Gastroesophageal sphincter (tissue), 4 donors: ENCODE data around the gene UGT1A3. TPM values are rescaled to one million over a fixed set of nuclear protein-coding genes. Genes with fewer than 3 reads are reported as not detected.

ENCODE experiments used
- ATAC-seq: fragments of 150-250 bp; one replicate; pipeline ENCODE4 v1.9.1; 2016; ENCODE audit warnings: mild to moderate bottlenecking, moderate library complexity
- H3K27ac ChIP-seq, 4 donors: fragments of 200-600 bp; sonication (generic) in 3 of 4; 1 replicate in 3 of 4; 2 replicates in 1 of 4; pipeline ENCODE4 v1.5.1; 2016 to 2019
- H3K27me3 ChIP-seq: fragments of 200-600 bp; sonication (generic); one replicate; pipeline ENCODE4 v1.5.1; 2019
- H3K36me3 ChIP-seq, 2 donors: fragments of 200-600 bp; sonication (generic); one replicate each; pipeline ENCODE4 v1.5.1; 2019; ENCODE audit warnings: control low read depth in 1 of 2
- H3K4me1 ChIP-seq, 3 donors: fragments of 200-600 bp; sonication (generic); 1 replicate in 2 of 3; 2 replicates in 1 of 3; pipeline ENCODE4 v1.5.1; 2016 to 2019; ENCODE audit warnings: control low read depth in 2 of 3
- H3K4me3 ChIP-seq, 2 donors: fragments of 200-600 bp; sonication (generic); one replicate each; pipeline ENCODE4 v1.5.1; 2019; ENCODE audit warnings: mild to moderate bottlenecking in 1 of 2, moderate library complexity in 1 of 2
- H3K9me3 ChIP-seq, 3 donors: fragments of 200-600 bp; sonication (generic); one replicate each; pipeline ENCODE4 v1.5.1; 2017 to 2019; ENCODE audit warnings: control low read depth in 2 of 3
- EP300 ChIP-seq: sonication (generic); formaldehyde crosslinking; IDR thresholded peaks from one replicate; pipeline ENCODE4 v1.6.1; 2017; ENCODE audit warnings: antibody characterized with exemption, mild to moderate bottlenecking
- POLR2A ChIP-seq, 2 donors: fragments of 450-650 bp; IDR thresholded peaks; one replicate each; pipeline ENCODE4 v1.6.1; 2017; ENCODE audit warnings: antibody characterized with exemption in 2 of 2, mild to moderate bottlenecking in 2 of 2, moderate library complexity in 1 of 2
- POLR2AphosphoS5 ChIP-seq: sonication (generic); formaldehyde crosslinking; IDR thresholded peaks from one replicate; pipeline ENCODE4 v1.6.1; 2017; ENCODE audit warnings: antibody characterized with exemption
- WGBS, 2 donors: methylation state at CpG; one replicate each; pipeline ENCODE4 v1.1.5; 2018; ENCODE audit warnings: low coverage in 1 of 2; 5-methylcytosine and 5-hydroxymethylcytosine counted together
- total RNA-seq, 4 donors: library from RNA; depleted of rRNA; stranded (reverse); fragments of >200 nt; gene quantifications; one replicate each; pipeline ENCODE4 v1.1.0, GENCODE V29; 2016
- TF ChIP-seq, protein P1 (sequence below), 4 experiments: fragments of 200-600 bp in 2 of 4; fragments of 450-650 bp in 2 of 4; sonication (generic) in 1 of 4; IDR thresholded peaks; one replicate each; pipeline ENCODE4 v1.5.1; 2017 to 2019; ENCODE audit warnings: antibody characterized with exemption in 4 of 4, mild to moderate bottlenecking in 2 of 4, moderate library complexity in 2 of 4

The UGT1A3 gene
- total RNA-seq, 4 donors from 2014 or later = not detected

GRCh38 chr2:233766416-233766815 lies 37.6 kb downstream of the UGT1A3 start:
- TF ChIP-seq, protein P1, sequence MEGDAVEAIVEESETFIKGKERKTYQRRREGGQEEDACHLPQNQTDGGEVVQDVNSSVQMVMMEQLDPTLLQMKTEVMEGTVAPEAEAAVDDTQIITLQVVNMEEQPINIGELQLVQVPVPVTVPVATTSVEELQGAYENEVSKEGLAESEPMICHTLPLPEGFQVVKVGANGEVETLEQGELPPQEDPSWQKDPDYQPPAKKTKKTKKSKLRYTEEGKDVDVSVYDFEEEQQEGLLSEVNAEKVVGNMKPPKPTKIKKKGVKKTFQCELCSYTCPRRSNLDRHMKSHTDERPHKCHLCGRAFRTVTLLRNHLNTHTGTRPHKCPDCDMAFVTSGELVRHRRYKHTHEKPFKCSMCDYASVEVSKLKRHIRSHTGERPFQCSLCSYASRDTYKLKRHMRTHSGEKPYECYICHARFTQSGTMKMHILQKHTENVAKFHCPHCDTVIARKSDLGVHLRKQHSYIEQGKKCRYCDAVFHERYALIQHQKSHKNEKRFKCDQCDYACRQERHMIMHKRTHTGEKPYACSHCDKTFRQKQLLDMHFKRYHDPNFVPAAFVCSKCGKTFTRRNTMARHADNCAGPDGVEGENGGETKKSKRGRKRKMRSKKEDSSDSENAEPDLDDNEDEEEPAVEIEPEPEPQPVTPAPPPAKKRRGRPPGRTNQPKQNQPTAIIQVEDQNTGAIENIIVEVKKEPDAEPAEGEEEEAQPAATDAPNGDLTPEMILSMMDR (IDR thresholded peaks at IDR 0.05) = no peak
- TF ChIP-seq EP300 (no peak), POLR2A (IDR thresholded peaks at IDR 0.05) (no peak)
- Histone ChIP-seq H3K4me3 (no peak overlapping the region), H3K27ac (no peak overlapping the region), H3K27me3 (peaks cover 22% of the 10 kb centered on the region), H3K4me1 (no peaks in the 10 kb centered on the region), H3K36me3 (no peaks in the 10 kb centered on the region), H3K9me3 (no peaks in the 10 kb centered on the region)
- 35% methylated on average over 2 of the region's 4 CpGs; no CpG with 5 or more reads in 1 of the 2 donors for WGBS, 2 donors
- ATAC-seq = no peak

DNA sequence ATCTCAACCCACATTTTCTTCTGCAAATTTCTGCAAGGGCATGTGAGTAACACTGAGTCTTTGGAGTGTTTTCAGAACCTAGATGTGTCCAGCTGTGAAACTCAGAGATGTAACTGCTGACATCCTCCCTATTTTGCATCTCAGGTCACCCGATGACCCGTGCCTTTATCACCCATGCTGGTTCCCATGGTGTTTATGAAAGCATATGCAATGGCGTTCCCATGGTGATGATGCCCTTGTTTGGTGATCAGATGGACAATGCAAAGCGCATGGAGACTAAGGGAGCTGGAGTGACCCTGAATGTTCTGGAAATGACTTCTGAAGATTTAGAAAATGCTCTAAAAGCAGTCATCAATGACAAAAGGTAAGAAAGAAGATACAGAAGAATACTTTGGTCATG lies 39.2 kb downstream of the UGT1A3 start:
- H3K9me3 ChIP-seq = no peaks in the 10 kb centered on the region
- H3K27me3 ChIP-seq = peaks cover 22% of the 10 kb centered on the region
- ATAC-seq = no peak
- H3K36me3 ChIP-seq = no peaks in the 10 kb centered on the region
- H3K27ac ChIP-seq = no peak overlapping the region
- TF ChIP-seq EP300 = no peak
- TF ChIP-seq, protein P1 (IDR thresholded peaks at IDR 0.05) = no peak
- no peak for TF ChIP-seq POLR2A (IDR thresholded peaks at IDR 0.05)
- no peak for TF ChIP-seq POLR2AphosphoS5
- no peak overlapping the region for H3K4me3 ChIP-seq
- WGBS, 2 donors = 60 to 84% methylated on average over 2 to 3 of the region's 4 CpGs
- no peaks in the 10 kb centered on the region for H3K4me1 ChIP-seq

DNA sequence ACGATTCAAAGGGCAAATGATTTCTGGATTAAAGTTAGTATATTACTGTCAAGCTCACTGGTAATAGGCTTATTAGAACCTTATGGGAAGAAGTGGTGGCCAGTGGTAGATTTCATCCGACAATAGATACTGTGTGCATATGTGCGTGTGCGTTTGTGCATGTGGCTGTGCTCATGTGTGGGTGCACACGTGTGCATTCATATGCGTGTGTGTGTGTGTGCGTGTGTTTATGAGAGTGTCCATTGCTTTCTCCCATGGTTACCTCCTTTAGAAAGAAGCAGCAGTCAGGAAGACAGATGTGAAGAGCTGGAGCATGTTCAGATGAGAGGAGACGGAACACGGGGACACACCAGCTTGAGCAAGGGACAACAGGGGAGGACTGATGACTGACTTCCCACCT lies 40.4 kb downstream of the UGT1A3 start:
- TF ChIP-seq EP300 = no peak
- no peak for TF ChIP-seq POLR2A (IDR thresholded peaks at IDR 0.05)
- no peak for TF ChIP-seq POLR2AphosphoS5
- TF ChIP-seq, protein P1 (IDR thresholded peaks at IDR 0.05) = no peak
- Histone ChIP-seq H3K27me3 (peaks cover 20% of the 10 kb centered on the region), H3K4me1 (no peaks in the 10 kb centered on the region), H3K27ac (no peak overlapping the region), H3K9me3 (no peaks in the 10 kb centered on the region), H3K36me3 (no peaks in the 10 kb centered on the region), H3K4me3 (no peak overlapping the region)
- no peak for ATAC-seq
- WGBS, 2 donors = 87 to 91% methylated on average over 9 of the region's 9 CpGs

GRCh38 chr2:233772153-233772552 lies 43.3 kb downstream of the UGT1A3 start:
- no peak overlapping the region for H3K4me3 ChIP-seq
- no peak for TF ChIP-seq POLR2AphosphoS5
- TF ChIP-seq, protein P1 (IDR thresholded peaks at IDR 0.05) = no peak
- no peak for TF ChIP-seq POLR2A (IDR thresholded peaks at IDR 0.05)
- TF ChIP-seq EP300 = no peak
- H3K27me3 ChIP-seq = peaks cover 13% of the 10 kb centered on the region
- ATAC-seq = no peak
- WGBS, 2 donors = 50 to 69% methylated on average over 1 to 2 of the region's 16 CpGs
- no peaks in the 10 kb centered on the region for H3K36me3 ChIP-seq
- H3K27ac ChIP-seq = no peak overlapping the region
- peaks cover 0 to 15% (median 0%) of the 10 kb centered on the region in 3 donors for H3K9me3 ChIP-seq
- no peaks in the 10 kb centered on the region for H3K4me1 ChIP-seq

- WGBS, 2 donors = 65 to 66% methylated on average over 5 of the region's 5 CpGs
- TF ChIP-seq POLR2A (IDR thresholded peaks at IDR 0.05) (no peak), POLR2AphosphoS5 (no peak), EP300 (no peak)
- TF ChIP-seq, protein P1 (IDR thresholded peaks at IDR 0.05) = no peak
- Histone ChIP-seq H3K27me3 (peaks cover 17% of the 10 kb centered on the region), H3K36me3 (no peaks in the 10 kb centered on the region), H3K4me3 (no peak overlapping the region), H3K4me1 (no peaks in the 10 kb centered on the region), H3K27ac (no peak overlapping the region), H3K9me3 (peaks cover 0 to 19% (median 0%) of the 10 kb centered on the region in 3 donors)
- no peak for ATAC-seq
These were observed 43.7 kb downstream of the UGT1A3 start for GRCh38 chr2:233772583-233772982.
